GM18517 (cell line): ENCODE data around the gene ELAPOR1.
"Not testable (repeated sequence)": the region's sequence is repeated elsewhere in the genome, so short reads cannot be mapped to it uniquely, and the experiment has no call there.

Experiments
- ATAC-seq: cut with Tn5 transposase; IDR thresholded peaks from one replicate; pipeline ENCODE4 v1.9.1; 2021; ENCODE audit warnings: mild to moderate bottlenecking, moderate library complexity; ENCODE audit not compliant: unreplicated experiment

Gene ELAPOR1

DNA sequence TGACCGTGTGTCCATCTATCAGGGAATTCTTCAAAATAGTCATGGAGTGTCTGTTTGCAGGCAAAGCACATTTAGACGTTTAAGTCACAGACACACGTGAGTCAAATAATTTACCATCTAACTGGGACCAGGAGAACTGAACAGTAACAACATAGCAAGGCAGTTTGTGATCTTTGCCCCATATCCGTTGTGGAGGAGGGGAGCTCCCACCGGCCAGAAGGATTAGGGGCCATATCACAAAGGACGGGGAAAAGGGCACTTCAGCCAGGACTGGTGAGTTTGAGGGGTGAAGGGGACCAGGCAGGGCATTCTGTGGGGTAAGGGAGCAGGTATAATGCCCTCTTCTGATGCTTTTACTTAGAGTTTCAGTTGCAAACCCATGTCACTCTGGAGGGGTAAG, 22.9 kb downstream of the ELAPOR1 start:
- no peak for ATAC-seq

DNA sequence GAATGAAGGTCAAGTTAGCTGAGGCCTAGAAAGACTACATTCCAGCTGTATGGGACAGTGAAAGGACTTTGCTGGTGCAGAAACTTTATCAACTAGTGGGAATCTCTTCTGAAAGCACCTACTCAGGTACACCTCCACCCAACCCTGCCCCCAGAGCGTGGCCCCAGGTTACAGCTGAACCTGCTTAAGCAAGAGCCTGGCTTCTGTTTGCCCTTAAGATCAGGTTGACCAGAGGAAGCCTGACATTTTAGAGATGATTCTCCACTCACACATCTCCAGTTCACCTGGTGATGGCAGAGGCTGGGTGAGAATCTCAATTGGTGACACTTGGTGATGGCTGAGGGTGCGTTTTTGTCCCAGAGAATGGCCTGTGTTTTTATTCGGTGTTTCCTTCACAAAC, 24.0 kb downstream of the ELAPOR1 start:
- no peak for ATAC-seq

DNA sequence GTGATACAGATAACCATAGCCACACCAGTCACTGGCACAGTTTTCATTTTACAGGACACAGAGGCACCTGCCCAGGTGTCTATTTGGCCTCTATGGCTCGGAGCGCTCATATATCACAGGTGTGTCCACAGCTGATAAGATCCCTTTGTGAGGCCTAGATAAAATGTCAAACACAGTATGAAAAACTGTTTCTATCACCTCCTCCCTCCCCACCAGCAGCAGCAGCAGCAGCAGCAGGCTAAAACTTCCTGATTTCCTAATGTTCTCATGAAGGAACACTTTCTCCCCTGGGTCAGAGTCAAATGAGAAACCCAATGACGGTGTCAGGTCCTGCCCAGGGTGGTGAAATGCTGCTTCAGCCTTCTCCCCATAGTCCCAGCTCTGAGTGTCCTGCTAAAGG, 24.4 kb downstream of the ELAPOR1 start:
- no peak for ATAC-seq

- no peak for ATAC-seq
Observed at GRCh38 chr1:109140392-109140791, 26.5 kb downstream of the ELAPOR1 start.

DNA sequence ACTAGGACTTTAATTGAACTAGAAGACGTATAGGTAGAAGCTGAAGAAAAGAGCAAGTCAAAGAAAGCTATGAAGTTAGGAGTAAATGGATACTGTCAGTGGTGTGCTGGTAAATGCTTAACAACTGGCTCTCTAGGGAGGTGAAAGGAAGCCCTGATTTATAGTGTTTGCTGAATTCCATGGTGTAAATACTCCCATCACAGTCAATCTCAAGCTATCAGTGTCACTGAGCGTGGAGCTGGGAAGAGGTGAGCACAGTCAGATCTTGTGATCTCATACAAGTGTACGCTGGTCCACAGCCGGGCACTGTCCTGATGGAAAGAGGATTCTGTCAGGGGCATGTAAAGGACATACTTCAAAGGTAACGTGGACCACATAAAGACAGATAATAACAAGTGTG, 28.3 kb downstream of the ELAPOR1 start:
- no peak for ATAC-seq

- ATAC-seq: not testable (repeated sequence)
Observed at GRCh38 chr1:109142725-109143124, 28.8 kb downstream of the ELAPOR1 start.

- no peak for ATAC-seq
Observed at GRCh38 chr1:109148987-109149561, 35.2 kb downstream of the ELAPOR1 start.

DNA sequence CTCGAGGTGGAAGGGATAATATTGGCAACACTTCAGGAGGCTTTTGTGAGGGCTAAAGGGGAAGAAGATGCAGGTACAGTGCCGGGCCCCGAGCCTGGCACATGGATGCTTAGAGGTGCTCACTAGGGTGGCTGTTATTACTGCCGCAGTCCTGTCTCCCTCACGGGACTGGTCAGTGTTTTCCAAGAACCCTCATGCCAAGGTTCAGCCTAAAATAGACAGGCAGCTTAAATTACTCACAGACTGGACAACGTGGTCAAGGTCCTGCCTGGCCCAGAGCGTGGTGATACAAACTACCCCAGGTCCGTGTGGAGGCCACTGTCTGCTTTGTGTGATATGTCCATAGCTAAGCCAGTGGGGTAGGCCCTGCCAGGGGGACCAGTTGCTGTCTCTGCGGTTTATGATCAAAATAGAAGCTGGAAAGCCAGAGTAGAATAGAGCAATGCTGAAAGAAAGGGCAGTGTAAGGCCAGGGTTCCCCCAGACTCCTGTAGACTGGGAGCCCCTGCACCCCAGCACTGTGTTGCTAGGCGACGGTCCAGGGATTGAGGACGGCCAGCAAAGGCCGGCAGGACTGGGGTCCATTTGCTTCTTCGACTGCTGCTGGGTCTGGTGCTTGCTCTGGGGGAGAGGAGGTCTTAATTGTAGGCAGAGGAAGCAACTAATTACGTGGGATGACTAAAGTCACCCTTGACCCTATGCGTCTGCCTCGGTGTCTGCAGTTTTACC, 36.1 kb downstream of the ELAPOR1 start:
- ATAC-seq: no peak

GRCh38 chr1:109151146-109151990, 37.5 kb downstream of the ELAPOR1 start:
- no peak for ATAC-seq

- ATAC-seq: no peak
Observed at GRCh38 chr1:109152196-109152595, 38.3 kb downstream of the ELAPOR1 start.

DNA sequence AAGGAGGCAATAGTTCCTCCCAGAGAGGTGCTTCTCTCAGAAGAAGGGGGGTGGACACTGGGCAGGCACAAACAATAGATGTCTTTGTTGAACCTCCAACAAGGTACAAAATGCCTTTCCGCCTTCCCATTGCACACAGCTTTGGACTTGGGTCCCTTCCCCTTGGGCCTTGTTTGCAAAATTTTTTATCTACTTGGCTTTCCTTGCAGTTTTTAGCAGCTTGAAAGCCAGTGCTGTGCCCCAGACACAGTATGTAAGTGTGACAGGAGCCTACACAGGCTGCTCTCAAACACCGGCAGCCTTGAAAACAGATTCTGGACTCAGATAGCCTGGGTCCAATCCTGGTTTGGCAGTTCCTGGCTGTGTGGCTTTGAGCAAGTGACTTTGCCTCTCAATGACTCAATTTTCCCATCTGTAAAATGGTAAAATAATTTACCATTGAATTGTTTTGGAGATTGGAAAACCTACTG, 43.0 kb downstream of the ELAPOR1 start:
- ATAC-seq: no peak

GRCh38 chr1:109158433-109158832, 44.5 kb downstream of the ELAPOR1 start:
- no peak for ATAC-seq

GRCh38 chr1:109159326-109159725, 45.4 kb downstream of the ELAPOR1 start:
- ATAC-seq: no peak

DNA sequence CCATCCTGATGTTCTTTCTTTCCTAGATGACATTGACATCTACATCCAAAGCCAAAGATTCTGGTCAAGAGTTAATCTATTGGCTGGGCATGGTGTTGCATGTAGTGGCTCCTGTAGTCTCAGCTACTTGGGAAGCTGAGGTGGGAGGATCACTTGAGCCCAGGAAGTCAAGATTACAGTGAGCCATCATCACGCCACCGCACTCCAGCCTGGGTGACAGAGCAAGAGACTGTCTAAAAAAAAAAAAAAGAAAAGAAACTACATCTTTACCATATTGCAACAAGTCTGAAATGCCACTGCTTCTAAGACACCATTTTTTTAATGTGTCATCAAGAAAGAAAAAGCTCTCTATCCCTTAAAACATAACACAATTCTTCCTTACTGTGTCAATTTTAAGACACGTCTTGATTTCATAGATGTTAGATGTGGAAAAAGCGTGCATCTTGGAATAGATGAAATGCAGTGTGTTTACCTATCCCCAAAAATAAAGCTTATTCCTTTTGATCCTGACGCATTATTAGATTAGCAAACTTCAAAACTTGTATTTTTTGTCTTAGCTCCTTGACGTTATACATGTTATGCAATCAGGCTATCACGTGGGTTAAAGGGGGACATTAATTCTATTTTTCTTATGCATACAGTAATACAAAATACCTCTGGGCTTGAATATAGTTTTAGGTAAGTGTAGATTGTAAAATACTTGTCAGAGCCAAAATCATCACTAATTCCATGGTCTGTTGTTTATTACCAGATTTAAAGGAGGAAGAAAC, 46.3 kb downstream of the ELAPOR1 start:
- ATAC-seq: no peak

DNA sequence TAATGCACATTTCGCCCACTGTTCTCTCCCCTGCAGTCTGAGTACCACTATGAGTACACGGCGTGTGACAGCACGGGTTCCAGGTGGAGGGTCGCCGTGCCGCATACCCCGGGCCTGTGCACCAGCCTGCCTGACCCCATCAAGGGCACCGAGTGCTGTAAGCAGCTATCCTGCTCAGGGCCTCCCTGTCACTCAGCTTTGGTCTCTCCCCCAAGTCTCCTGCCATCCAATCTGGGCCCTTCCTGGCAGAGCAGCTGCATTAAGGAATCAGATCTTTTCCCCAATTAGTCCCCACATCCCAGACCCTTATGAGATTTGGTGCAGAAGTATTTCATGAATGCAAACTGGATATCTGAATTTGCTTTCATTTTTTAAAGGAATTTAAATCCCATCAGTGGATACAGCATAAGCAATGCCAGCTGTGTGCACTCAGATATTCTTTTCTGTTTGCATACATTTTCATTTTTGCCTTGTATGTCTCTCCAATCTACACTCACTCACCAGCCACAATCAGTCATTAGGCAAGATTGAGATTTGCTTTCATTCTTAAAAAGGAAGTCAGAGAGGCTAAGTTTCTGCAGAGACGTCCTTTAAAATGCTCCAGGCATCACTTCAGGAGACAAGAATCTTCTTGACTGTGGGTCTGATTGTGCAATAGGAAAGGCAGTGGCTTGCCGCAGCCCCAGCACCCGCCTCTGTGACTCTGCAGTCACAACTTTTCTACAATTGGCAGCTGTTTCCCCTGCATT, 48.1 kb downstream of the ELAPOR1 start:
- ATAC-seq: peak; percentile 75

GRCh38 chr1:109162626-109163025, 48.7 kb downstream of the ELAPOR1 start:
- no peak for ATAC-seq

DNA sequence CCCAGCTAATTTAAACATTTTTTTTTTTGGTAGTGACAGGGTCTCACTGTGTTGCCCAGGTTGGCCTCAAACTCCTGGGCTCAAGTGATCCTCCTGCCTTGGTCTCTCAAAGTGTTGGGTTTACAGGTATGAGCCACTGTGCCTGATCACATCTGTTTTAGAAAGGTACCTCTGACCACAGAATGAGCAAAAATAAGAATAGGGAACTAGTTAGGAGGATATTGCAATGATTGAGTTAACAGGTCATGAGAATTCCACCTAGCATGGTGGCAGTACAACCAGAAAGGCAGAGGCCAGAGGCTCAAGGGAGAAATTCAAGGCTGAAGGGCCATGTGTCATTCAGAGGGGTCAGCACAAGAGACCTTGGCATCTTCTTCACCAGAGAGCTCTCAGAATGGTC, 49.6 kb downstream of the ELAPOR1 start:
- ATAC-seq: no peak
